ENCODE results near the gene ANXA3. TPM values are rescaled to one million over a fixed set of nuclear protein-coding genes. Genes with fewer than 3 reads are reported as not detected.
"Not testable (repeated sequence)": the region's sequence is repeated elsewhere in the genome, so short reads cannot be mapped to it uniquely, and the experiment has no call there.

Gene ANXA3
- total RNA-seq, 1 donor from 2014 or later: 182 TPM

DNA sequence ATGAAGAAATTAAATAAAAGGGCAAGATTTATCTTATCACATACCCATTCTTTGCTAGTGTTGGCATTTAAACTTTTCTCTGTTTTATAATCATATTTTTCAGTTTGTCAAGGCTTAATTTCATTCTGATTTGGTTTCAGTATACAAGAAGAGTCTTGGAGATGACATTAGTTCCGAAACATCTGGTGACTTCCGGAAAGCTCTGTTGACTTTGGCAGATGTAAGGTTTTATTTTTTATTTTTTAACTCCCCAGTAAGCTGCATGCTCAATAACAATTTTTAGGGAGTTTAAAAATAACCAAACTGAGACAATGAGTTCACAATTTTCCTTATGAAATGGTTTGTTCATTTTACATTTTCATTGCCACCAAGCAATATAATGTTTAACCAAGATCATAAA, 39.8 kb downstream of the ANXA3 start:
- Histone ChIP-seq H3K27ac (no peak overlapping the region), H3K4me3 (no peak overlapping the region), H3K4me1 (peaks cover 5% of the 10 kb centered on the region), H3K9me3 (no peaks in the 10 kb centered on the region), H3K36me3 (peaks cover 20% of the 10 kb centered on the region), H3K27me3 (no peaks in the 10 kb centered on the region)
- DNase-seq: no peak
- intact Hi-C loops (cut with DNase I): no loop called here
- TF ChIP-seq, protein P1, sequence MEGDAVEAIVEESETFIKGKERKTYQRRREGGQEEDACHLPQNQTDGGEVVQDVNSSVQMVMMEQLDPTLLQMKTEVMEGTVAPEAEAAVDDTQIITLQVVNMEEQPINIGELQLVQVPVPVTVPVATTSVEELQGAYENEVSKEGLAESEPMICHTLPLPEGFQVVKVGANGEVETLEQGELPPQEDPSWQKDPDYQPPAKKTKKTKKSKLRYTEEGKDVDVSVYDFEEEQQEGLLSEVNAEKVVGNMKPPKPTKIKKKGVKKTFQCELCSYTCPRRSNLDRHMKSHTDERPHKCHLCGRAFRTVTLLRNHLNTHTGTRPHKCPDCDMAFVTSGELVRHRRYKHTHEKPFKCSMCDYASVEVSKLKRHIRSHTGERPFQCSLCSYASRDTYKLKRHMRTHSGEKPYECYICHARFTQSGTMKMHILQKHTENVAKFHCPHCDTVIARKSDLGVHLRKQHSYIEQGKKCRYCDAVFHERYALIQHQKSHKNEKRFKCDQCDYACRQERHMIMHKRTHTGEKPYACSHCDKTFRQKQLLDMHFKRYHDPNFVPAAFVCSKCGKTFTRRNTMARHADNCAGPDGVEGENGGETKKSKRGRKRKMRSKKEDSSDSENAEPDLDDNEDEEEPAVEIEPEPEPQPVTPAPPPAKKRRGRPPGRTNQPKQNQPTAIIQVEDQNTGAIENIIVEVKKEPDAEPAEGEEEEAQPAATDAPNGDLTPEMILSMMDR (IDR thresholded peaks at IDR 0.05): no peak
- no peak for ATAC-seq

DNA sequence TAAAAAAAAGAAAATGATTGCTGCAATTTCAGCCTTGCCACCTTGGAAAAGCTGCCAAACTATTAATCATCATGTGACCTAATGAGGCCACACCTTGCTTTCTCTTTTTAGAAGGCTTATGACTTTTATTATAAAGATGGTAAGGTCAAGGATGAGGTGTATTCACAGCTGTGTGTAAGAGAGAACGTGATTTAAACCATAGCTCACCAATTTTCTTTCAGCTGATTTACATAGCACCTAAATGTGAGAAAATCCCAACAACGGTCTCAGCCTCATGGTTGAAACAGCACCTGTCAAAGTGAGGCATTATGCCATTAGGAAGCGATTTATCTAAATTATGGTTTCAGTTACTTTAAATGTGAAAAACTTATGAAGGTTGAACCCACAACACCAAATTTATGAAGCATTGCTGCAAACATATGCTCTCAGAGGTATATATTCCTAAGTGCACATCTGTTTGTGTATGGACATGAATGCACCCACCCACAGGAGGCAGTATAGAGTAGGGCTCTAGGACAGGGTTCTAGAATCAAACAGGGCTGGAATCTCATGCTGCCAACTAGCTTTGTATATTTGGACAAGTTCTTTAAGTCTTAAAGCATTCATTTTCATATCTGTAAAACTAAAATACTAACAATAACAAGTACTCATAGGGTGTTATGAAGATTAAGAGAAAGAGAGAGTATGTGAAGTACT, 40.7 kb downstream of the ANXA3 start:
- Histone ChIP-seq H3K27me3 (no peaks in the 10 kb centered on the region), H3K9me3 (no peaks in the 10 kb centered on the region), H3K27ac (no peak overlapping the region), H3K4me3 (no peak overlapping the region), H3K4me1 (peaks cover 5% of the 10 kb centered on the region), H3K36me3 (peaks cover 17% of the 10 kb centered on the region)
- intact Hi-C loops (cut with DNase I): no loop called here
- TF ChIP-seq, protein P1 (IDR thresholded peaks at IDR 0.05): peak; percentile 33
- ATAC-seq (peak; percentile 53), DNase-seq (no peak)

DNA sequence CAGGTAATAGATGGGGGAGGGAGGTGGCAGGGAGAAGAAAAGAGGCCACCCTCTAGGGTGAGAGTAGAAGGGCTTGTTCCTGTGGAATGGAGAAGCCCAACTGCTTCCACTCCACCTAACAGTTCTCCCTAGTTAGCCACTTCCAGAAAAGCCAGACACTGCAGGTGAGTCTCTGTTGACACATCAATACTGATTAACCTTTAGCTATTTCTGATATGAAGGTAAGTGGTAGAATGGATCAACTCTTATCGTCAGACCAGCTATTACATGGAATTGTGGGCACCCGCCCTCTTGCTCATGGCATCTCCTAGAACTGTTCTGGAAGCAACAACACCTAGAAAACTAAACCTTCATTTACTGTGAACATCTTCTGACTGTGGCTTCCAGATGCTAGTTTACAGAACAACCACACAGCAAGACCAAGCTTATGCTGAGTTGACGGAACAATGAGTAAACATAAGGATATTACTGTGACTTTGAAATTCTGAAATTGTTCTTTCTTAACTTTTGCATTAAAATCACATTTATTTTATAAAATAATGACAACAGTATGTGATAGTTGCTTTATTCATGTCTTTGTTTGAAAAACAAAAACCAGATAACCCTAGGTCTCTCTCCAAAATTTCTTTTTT, 44.7 kb downstream of the ANXA3 start:
- Histone ChIP-seq H3K27me3 (no peaks in the 10 kb centered on the region), H3K36me3 (peaks cover 23% of the 10 kb centered on the region), H3K9me3 (no peaks in the 10 kb centered on the region), H3K4me3 (no peak overlapping the region), H3K4me1 (peaks cover 5% of the 10 kb centered on the region), H3K27ac (no peak overlapping the region)
- ATAC-seq (no peak), DNase-seq (no peak)
- TF ChIP-seq, protein P1 (IDR thresholded peaks at IDR 0.05): no peak
- intact Hi-C loops (cut with DNase I): no loop called here

DNA sequence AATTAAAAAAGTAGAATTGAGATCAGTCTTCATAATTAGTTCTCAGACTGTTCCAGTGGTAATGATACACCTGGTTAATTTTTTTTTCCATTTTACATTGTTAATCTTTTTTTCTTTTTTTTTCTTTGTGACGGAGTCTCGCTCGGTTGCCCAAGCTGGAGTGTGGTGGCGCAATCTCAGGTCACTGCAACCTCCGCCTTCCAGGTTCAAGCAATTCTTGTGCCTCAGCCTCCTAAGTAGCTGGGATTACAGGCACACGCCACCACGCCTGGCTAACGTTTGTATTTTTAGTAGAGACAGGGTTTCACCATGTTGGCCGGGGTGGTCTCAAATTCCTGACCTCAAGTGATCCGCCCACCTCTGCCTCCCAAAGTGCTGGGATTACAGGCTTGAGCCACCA, 46.9 kb downstream of the ANXA3 start:
- H3K9me3 ChIP-seq; intact Hi-C loops (cut with DNase I); H3K4me3 ChIP-seq; ATAC-seq; H3K4me1 ChIP-seq; H3K27me3 ChIP-seq; DNase-seq; H3K27ac ChIP-seq: not testable (repeated sequence)
- H3K36me3 ChIP-seq: peaks cover 28% of the 10 kb centered on the region

DNA sequence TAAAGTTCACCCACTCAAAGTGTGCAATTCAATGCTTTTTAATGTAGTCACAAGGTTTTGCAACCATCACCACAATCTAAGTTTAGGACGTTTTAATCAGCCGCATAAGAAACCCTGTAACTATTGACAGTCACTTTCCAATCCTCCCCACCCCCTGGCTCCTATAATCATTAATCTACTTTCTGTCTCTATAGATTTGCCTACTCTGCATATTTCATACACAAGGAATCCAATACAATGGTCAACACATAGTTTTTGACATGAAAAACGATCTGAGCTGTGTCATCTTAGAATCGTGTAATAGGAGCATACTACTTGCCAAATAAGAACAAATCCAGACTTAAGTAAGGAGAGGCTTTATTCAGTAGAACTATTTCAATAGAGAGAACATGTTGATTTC, 47.6 kb downstream of the ANXA3 start:
- DNase-seq (no peak), ATAC-seq (no peak)
- peaks cover 33% of the 10 kb centered on the region for H3K36me3 ChIP-seq
- no peak overlapping the region for H3K27ac ChIP-seq
- TF ChIP-seq, protein P1 (IDR thresholded peaks at IDR 0.05): no peak
- H3K9me3 ChIP-seq: no peaks in the 10 kb centered on the region
- intact Hi-C loops (cut with DNase I): no loop called here
- no peaks in the 10 kb centered on the region for H3K27me3 ChIP-seq
- no peaks in the 10 kb centered on the region for H3K4me1 ChIP-seq
- H3K4me3 ChIP-seq: no peak overlapping the region

DNA sequence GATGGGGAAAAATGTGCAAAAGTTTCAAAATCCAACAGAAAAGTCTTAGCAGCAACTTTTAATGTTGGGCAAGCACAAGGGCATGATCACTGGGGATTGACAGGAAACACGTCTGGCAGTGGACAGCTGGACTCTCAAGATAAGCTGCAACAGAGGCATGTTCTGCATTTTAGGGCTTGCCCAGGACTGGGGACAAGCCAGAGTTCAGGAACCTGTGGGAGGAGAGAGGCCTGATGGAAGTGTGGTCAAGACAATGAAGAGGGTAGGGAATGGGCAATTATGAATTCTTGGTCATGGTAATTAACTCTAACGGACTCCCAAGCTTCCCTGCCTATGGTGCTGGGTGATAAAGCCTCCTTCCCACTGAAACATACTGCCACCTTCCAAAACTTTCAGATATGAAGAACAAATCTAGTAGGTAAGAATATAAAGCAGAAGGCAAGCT, 48.4 kb downstream of the ANXA3 start:
- Histone ChIP-seq H3K4me1 (no peaks in the 10 kb centered on the region), H3K27me3 (no peaks in the 10 kb centered on the region), H3K9me3 (no peaks in the 10 kb centered on the region), H3K36me3 (peaks cover 29% of the 10 kb centered on the region), H3K27ac (no peak overlapping the region), H3K4me3 (no peak overlapping the region)
- TF ChIP-seq, protein P1 (IDR thresholded peaks at IDR 0.05): no peak
- ATAC-seq (peak; percentile 70), DNase-seq (no peak)
- intact Hi-C loops (cut with DNase I): no loop called here
